ENCODE results near the gene TCTN2. TPM values are rescaled to one million over a fixed set of nuclear protein-coding genes. Genes with fewer than 3 reads are reported as not detected.

The TCTN2 gene
- 6.1 and 6.6 TPM in 2 replicates for total RNA-seq (2014; rRNA removed; shearing (Covaris generic))

- peak; percentile 87 for DNase-seq (ENCODE audit: low spot score)
Measured at GRCh38 chr12:123670882-123671728, at the start of gene TCTN2. Gene TCTN2 (plus strand): TSS chr12:123671113. CDS start chr12:123671241, 128 bp downstream.

GRCh38 chr12:123621619-123622530 lies 49.0 kb upstream of the TCTN2 start:
- DNase-seq (ENCODE audit: low spot score), result no peak

GRCh38 chr12:123633379-123634141 lies 37.4 kb upstream of the TCTN2 start, which contains the start of the genes EIF2B1 and GTF2H3:
Gene EIF2B1 (minus strand): TSS chr12:123633686. CDS start chr12:123633557, 129 bp downstream.
Gene GTF2H3 (plus strand): TSS chr12:123633829. CDS start chr12:123633860, 31 bp downstream.
- peak; percentile 97 for DNase-seq (ENCODE audit: low spot score)

DNA sequence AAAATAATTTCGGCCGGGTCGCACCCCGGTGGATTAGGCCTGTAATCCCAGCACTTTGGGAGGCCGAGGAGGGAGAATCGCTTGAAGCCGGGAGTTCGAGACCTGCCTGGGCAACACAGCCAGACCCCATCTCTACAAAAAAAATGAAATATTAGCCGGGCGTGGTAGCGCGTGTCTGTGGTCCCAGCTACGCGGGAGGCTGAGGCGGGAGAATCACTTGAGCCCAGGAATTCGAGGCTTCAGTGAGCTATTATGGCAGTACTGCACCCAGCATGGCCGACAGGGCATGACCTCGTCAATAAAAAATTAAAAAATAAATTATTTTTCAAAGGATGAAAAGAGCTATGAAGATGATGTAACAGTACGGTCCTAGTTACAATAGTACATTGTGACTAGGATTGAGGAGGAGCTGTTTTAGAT lies 36.8 kb upstream of the TCTN2 start:
- no peak for DNase-seq (ENCODE audit: low spot score)

GRCh38 chr12:123643911-123644310 lies 27.0 kb upstream of the TCTN2 start:
- no peak for DNase-seq (ENCODE audit: low spot score)

GRCh38 chr12:123645380-123645779 lies 25.5 kb upstream of the TCTN2 start:
- DNase-seq (ENCODE audit: low spot score), result no peak

GRCh38 chr12:123645878-123646277 lies 25.0 kb upstream of the TCTN2 start:
- DNase-seq (ENCODE audit: low spot score), result no peak

GRCh38 chr12:123648401-123648800 lies 22.5 kb upstream of the TCTN2 start:
- DNase-seq (ENCODE audit: low spot score), result no peak

DNA sequence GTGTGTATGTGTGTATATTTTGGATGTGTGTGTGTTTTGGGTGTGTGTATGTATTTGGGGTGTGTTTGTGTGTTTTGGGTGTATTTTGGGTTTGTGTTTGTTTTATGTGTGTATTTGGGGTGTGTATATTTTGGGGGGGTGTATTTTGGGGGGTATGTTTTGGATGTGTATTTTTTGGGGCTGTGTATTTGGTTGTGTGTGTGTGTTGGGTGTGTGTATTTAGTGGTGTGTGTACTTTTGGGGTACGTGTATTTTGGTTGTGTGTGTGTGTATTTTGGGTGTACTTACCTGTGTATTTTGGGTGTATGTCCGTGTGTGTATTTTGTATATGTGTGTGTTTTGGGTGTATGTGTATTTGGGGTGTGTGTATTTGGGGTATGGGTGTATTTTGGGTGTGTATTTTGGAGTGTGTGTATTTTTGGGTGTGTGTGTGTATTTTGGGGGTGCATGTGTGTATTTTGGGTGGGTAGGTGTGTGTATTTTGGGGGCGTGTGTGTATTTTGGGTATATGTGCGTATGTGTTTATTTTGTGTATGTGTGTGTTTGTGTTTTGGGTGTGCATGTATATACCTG lies 16.7 kb upstream of the TCTN2 start:
- no peak for DNase-seq (ENCODE audit: low spot score)

GRCh38 chr12:123655420-123655819 lies 15.5 kb upstream of the TCTN2 start:
- DNase-seq (ENCODE audit: low spot score), result no peak

GRCh38 chr12:123656392-123656791 lies 14.5 kb upstream of the TCTN2 start:
- DNase-seq (ENCODE audit: low spot score), result no peak

GRCh38 chr12:123657211-123657610 lies 13.7 kb upstream of the TCTN2 start:
- DNase-seq (ENCODE audit: low spot score), result no peak

- no peak for DNase-seq (ENCODE audit: low spot score)
Measured at GRCh38 chr12:123659996-123660727, 10.8 kb upstream of the TCTN2 start.

- DNase-seq (ENCODE audit: low spot score), result no peak
Measured at GRCh38 chr12:123667771-123668170, 3.1 kb upstream of the TCTN2 start.

GRCh38 chr12:123671876-123672275 lies 963 bp downstream of the TCTN2 start:
- DNase-seq (ENCODE audit: low spot score), result no peak

DNA sequence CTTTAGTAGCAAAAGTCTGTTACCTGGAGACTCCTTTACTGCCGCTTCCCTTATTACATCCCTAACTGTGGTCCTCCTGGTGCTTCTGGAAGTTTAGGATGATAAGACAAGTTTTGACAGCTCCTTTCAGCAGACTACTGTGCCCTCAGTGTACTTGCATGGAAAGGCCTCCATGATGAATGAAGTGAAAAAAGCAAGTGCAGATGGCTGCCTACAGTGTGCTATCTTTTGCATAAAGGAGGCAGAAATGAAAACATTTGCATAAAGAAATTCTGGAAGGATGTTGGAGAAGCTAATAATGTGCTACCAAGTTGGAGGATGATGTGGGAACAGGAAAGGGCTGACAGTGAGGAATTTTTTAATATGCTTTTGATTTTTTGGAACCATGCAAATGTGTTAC lies 4.5 kb downstream of the TCTN2 start:
- no peak for DNase-seq (ENCODE audit: low spot score)

DNA sequence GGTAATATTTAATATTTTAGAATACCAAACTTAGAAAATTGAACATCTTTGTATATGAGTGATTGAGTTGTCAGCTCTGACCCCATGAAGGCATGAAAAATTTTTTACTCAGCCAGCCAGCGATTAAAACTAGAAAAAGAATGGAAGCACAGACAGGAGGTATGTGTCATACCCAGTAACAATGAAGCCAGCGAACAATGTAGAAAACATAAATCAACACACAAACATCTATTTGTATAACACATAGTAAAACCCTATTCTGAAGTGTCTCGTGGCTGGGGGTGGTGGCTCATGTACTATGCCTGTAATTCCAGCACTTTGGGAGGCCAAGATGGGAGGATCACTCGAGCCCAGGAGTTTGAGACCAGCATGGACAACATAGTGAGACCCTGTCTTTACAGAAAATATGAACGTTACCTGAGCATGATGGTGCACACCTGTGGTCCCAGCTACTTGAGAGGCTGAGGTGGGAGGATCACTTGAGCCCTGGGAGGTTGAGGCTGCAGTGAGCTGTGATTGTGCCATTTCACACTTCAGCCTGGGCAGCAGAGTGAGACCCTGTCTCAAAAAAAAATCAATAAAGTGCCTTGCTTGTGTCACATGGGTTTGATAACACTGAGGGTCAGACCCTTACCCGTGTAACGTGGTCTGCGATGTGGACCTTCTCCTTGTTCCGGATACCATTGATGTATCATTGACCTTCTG lies 5.9 kb downstream of the TCTN2 start:
- DNase-seq (ENCODE audit: low spot score), result no peak

DNA sequence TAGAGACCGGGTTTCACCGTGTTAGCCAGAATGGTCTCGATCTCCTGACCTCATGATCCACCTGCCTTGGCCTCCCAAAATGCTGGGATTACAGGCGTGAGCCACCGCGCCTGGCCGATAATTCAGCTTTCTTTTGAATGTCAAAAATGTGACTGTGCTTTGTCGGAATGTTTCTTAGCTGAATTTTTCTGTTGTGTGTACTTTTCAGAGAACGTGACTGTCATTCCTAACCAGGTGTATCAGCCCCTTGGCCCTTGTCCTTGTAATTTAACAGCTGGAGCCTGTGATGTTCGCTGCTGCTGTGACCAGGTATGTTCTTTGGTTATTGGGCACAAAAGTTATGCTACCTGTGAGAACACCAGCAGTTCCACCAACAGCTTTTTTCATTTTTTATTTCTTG lies 8.1 kb downstream of the TCTN2 start:
- no peak for DNase-seq (ENCODE audit: low spot score)

DNA sequence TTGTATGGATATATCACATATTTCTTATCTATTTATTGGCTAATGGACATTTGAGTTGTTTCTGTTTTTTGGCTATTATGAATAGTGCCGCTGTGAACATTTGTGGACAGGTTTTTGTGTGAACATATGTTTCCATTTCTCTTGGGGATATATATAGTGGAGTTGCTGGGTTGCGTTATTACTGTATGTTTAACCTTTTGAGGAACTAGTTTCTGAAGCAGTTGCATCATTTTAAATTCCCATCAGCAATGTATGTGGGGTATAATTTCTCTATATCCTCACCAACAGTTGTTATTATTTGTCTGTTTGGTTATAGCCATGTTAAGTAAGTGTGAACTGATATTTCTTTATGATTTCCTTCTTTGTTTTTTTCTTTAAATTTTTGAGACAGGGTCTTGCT lies 10.7 kb downstream of the TCTN2 start:
- no peak for DNase-seq (ENCODE audit: low spot score)

DNA sequence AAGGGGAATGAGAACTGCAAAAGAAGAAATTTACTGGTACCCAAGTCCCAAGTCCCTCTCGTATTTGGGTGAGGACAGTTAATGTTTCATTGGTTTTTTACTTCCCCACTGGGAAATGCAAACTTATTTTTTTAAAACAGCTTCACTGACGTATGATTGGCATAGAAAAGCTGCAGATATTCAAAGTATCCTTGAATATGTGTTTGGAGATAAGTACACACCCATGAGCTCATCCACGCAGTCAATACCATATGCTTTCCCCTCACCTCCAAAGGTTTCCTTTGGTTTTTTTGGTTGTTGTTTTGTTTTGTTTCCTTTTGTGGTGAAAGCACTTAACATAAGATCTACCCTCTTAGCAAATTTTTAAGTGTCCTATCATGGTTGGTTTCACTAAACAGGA lies 13.1 kb downstream of the TCTN2 start:
- DNase-seq (ENCODE audit: low spot score), result no peak
